Posterior vena cava (tissue), 2 donors: ENCODE data around the gene KRT38. TPM values are rescaled to one million over a fixed set of nuclear protein-coding genes. Genes with fewer than 3 reads are reported as not detected.
"Not testable (repeated sequence)": the region's sequence is repeated elsewhere in the genome, so short reads cannot be mapped to it uniquely, and the experiment has no call there.

Experiments
- DNase-seq: peaks from one replicate; pipeline ENCODE4 v3.0.0-alpha.2; 2020; ENCODE audit warnings: low spot score
- intact Hi-C, 2 donors: fragments of 100-400 bp; cut with DNase I; formaldehyde crosslinking; loops; one replicate each; pipeline versions ENCODE4 v1.14.1 to v1.14.2; 2022 to 2023
- total RNA-seq, 2 donors: library from RNA; stranded (reverse); fragmentation: NEBNext Ultra II Directional; extraction: Animal tissue kit (Norgen Biotek cat#: 25700); gene quantifications; one replicate each; pipeline ENCODE4 v1.2.1, GENCODE V29; 2021
- donor health status: DM: yes; HTN: yes; CAD: no.
- donor health status: DM: yes; HTN: yes; CAD: no.

Gene KRT38
- total RNA-seq, 2 donors from 2014 or later = not detected

DNA sequence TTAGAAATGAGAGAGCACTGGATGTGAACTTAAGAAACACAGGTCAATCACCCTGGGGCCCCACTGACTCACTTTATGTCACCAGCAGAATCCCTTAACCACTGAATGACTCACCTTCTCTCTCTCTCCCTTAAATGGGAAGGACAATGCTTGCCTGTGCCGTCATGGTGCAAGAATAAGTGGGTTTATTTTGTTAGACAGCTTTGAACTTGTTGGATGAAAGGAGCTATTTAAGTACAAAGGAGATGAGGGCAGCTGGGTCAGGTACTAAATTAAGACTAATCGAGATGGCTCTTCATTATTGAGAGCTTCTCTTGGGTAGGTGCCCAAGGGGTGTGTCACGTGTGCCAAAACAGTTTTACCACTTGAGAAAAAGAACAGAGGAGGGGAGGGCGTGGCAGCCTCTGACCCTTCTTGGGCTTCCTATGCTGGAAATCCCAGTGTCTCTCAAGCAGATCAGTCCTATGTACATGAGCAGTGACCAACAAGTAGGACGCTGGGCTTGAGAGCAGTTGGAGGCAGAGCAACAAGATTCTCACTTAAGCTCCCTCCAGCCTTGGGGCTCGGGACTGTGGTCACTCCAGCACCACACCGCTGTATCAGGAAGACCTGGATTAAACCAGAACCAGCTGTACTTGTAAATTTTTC lies 36.6 kb downstream of the KRT38 start:
- intact Hi-C loops = no loop called here

GRCh38 chr17:41403404-41404023 lies 37.3 kb downstream of the KRT38 start:
- intact Hi-C loops = no loop called here
- DNase-seq = no peak

More for the DNA sequence above, 36.6 kb downstream of the KRT38 start:
- no peak for DNase-seq

DNA sequence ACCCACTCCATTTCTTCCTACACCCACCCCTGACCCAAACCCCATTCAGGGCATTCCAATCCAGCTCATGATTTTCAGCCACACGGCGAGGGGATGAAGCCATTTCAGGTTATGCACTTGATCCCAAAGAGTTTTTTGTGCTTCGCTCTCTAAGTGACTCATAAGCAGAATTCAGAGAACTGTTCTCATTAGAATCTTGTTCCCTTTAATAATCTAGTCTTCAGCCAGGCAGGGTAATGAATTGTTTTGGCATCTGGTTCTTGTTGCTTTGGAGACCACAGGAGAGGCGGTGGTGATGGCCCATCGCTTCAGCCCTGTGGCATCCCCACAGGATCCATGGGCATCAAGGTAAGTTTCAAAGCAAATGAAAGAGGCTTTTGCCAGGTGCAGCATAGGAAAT lies 38.6 kb downstream of the KRT38 start:
- intact Hi-C loops = no loop called here
- no peak for DNase-seq

DNA sequence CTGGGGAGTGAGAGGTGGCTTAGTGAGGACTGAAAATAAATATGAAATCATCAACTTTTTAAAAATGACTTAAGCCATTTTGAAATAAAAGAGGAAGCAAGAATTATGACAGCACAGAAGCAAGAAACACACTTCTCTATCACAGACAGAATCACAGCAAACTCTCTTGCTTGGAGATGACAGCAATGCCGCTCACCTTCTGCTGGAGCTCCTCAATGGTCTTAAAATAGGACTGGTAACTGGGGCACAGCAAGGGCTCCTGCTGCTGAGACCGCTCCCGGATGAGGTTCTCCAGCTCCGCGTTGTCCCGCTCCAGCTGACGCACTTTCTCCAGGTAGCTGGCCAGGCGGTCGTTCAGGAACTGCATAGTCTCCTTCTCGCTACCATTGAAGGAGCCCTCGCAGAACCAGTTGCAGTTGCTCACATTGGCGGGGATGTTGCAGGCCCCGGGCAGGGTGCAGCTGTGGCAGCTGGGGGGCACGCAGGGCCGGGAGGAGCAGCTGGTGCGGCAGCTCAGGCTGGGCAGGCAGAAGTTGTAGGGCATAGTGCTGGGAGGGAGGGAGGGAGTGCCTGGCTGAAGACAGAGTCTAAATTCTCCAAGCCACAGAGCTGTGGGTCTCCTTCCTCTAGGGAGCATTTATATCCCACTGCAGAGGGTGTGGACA lies 43.7 kb downstream of the KRT38 start, which contains the start of gene KRT31:
TSS of gene KRT31 (minus strand) at position 613 of the 665 bp plus-strand sequence. CDS start at position 544, 69 bp downstream.
- intact Hi-C loops = no loop called here
- DNase-seq = no peak

DNA sequence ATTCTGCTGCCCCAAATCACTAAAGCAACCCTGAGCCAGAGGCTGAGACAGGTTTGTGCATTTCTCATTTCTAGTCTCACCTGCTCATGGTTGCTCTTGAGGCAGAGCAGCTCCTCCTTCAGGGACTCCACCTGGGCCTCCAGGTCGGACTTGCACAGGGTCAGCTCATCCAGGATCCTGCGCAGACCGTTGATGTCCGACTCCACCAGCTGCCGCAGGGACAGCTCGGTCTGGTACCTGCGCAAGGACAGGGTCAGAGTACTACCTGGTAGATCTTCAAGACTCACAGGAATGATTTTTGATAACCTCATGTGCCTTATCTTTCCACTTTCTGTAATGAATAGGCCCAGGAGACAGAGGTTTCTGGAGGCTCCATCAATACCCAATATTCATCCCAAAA lies 44.4 kb downstream of the KRT38 start:
- intact Hi-C loops = no loop called here
- DNase-seq = no peak

DNA sequence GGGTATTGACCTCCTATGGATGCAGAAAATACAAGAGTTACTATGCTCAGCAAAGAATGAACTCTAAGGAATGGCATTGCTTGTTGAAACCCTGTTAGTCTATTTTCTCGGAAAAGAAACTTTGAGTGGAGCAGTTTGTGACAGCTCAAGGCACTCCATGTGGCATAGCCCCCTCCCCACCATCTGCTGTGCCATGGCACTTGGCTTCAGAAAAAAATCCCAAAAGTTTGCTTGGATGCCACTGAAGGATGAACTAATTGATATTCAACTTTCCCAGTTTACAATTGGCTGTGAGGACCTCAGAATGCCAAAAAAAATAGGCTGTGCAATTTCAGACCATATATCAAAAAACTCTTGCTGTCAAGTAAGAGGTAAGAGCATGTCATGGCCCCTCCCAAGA lies 45.2 kb downstream of the KRT38 start:
- no peak for DNase-seq
- intact Hi-C loops = no loop called here

- intact Hi-C loops = not testable (repeated sequence)
These were observed 45.7 kb downstream of the KRT38 start for GRCh38 chr17:41395044-41395443.

GRCh38 chr17:41394254-41394996 lies 46.4 kb downstream of the KRT38 start:
- no peak for DNase-seq
- intact Hi-C loops = no loop called here

More at GRCh38 chr17:41395044-41395443, 45.7 kb downstream of the KRT38 start:
- not testable (repeated sequence) for DNase-seq

DNA sequence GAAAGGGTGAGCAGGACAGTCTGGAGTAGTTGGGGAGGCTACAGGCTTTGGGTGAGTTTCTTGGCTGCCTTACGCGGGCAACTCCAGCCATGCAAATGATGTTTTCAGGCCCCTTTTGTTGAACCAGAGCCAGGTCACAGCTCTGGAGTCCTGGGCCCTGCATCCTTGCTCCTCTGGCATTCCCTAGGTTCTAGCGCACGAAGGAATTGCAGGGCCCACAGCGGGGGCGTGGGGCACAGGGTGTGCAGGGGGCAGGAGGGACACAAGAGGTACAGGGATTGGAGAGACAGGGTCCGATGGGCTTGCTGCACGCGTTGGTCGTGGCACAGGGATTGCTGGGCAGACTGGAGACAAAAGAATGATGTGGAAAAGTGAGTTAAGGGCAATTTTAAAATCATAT lies 47.0 kb downstream of the KRT38 start:
- intact Hi-C loops = no loop called here
- DNase-seq = no peak

DNA sequence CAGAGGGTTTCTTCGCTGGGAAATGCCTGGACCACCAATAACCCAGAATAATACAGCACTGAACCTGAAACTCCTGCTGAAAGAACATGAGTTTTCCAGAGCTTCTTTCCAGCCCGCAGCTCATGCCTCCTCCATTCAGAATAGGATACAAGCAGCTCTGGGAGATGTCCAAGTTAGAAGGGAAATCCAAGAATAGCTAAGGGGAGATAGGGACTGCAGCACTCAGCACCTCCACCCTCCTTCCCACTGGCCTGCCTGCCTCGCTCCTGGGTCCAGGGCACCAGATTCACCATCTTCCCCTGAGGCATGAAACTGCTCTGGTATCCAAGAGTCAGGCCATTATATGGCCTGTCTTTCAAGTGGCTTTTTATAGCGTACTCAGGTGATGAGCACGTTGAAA lies 47.5 kb downstream of the KRT38 start:
- DNase-seq = no peak
- intact Hi-C loops = no loop called here

GRCh38 chr17:41392278-41392677 lies 48.5 kb downstream of the KRT38 start:
- intact Hi-C loops = no loop called here
- DNase-seq = no peak

GRCh38 chr17:41391535-41391934 lies 49.2 kb downstream of the KRT38 start:
- intact Hi-C loops = no loop called here
- DNase-seq = no peak

DNA sequence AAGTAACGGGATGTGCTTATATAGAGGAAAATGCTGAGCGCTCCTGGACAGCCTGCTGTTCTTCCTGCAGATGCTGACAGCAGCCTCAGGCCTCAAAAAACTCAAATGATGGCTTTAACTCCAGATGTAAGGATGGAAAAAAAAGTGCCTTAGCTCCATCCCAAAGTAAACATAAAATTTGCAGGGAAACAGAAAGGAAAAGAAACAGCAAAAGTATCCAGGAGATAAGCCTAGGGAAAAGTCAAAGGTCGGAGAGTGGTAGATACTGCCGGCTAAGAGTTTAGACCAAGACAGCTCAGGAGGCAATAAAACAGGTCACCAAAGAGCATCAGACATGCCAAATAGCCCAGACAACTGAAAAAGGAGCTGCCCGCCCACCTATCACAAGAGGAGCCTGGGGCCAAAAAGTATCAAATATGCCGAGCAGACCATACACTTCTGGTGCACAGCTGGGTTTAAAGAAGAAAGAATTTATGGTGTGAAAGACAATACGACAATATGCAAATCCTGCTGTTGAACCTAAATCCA lies 50.3 kb downstream of the KRT38 start:
- intact Hi-C loops = no loop called here
- DNase-seq = no peak

DNA sequence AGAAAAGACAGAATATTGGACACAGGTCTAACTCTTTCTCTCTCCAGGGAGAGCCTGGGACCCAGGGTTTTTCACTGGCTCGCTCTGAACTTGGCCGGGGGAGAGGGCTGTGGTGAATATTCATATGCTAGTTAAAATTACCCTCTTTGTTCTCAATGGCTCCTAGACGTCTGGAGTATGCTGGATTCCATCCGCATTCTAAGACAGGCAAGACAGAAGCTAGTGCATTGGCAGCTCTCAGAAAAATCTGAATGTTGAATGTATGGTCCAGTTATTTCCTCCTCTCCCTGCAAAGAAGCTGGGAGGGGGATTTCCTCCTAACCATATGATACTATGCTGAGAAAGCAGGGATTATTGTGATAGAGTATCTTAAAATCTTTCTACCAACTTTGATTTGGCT lies 53.1 kb downstream of the KRT38 start:
- intact Hi-C loops = no loop called here
- no peak for DNase-seq

GRCh38 chr17:41386227-41386626 lies 54.6 kb downstream of the KRT38 start:
- intact Hi-C loops = no loop called here
- no peak for DNase-seq

Other genes starting within 250 kb of the KRT38 start
- not detected for gene KRTAP9-2, start 214.3 kb downstream of the KRT38 start, total RNA-seq
- gene KRTAP9-3, start 208.5 kb downstream of the KRT38 start, total RNA-seq = not detected
- gene KRTAP9-8, start 203.0 kb downstream of the KRT38 start, total RNA-seq = not detected
- gene KRTAP9-4, start 191.3 kb downstream of the KRT38 start, total RNA-seq = not detected
- gene KRTAP9-9, start 185.6 kb downstream of the KRT38 start, total RNA-seq = not detected
- not detected for gene KRTAP9-6, start 175.6 kb downstream of the KRT38 start, total RNA-seq
- not detected for gene KRTAP9-7, start 165.3 kb downstream of the KRT38 start, total RNA-seq
- gene KRTAP29-1, start 138.1 kb downstream of the KRT38 start, total RNA-seq = not detected
- not detected for gene KRTAP16-1, start 131.7 kb downstream of the KRT38 start, total RNA-seq
- not detected for gene KRTAP17-1, start 125.3 kb downstream of the KRT38 start, total RNA-seq
- gene KRT33A, start 90.2 kb downstream of the KRT38 start, total RNA-seq = not detected
- not detected for gene KRT33B, start 71.2 kb downstream of the KRT38 start, total RNA-seq
- not detected for gene KRT34, start 58.7 kb downstream of the KRT38 start, total RNA-seq
- not detected for gene KRT31, start 43.4 kb downstream of the KRT38 start, total RNA-seq
- not detected for gene KRT37, start 16.4 kb downstream of the KRT38 start, total RNA-seq
- under 1 TPM in 1 of 2 donors, not detected in 1; 0.23 TPM for gene KRT32, start 26.4 kb upstream of the KRT38 start, total RNA-seq
- not detected for gene KRT35, start 40.2 kb upstream of the KRT38 start, total RNA-seq
- not detected for gene KRT36, start 48.9 kb upstream of the KRT38 start, total RNA-seq
- not detected for gene KRT13, start 64.6 kb upstream of the KRT38 start, total RNA-seq
- not detected for gene KRT15, start 77.9 kb upstream of the KRT38 start, total RNA-seq
- gene KRT19, start 87.3 kb upstream of the KRT38 start, total RNA-seq = 1 to 10 TPM; 1.6 to 3.6 TPM
- gene KRT9, start 131.1 kb upstream of the KRT38 start, total RNA-seq = not detected
- gene KRT14, start 145.9 kb upstream of the KRT38 start, total RNA-seq = 1 to 10 TPM; 1.3 to 2.0 TPM
- gene KRT16, start 171.8 kb upstream of the KRT38 start, total RNA-seq = not detected
- 1 to 10 TPM; 2.8 to 5.1 TPM for gene KRT17, start 183.6 kb upstream of the KRT38 start, total RNA-seq
- 100 to 1,000 TPM; 694 to 760 TPM for gene EIF1, start 247.9 kb upstream of the KRT38 start, total RNA-seq